ENCODE data around the gene OTX1.

- TF ChIP-seq POLR2A (IDR thresholded peaks at IDR 0.05): no peak
- TF ChIP-seq CTCF (IDR thresholded peaks at IDR 0.05): no peak
These were observed 7.7 kb downstream of the OTX1 start for GRCh38 chr2:63058144-63058920.
